Neural cell (in vitro differentiated cells): ENCODE results near the gene H6PD. TPM values are rescaled to one million over a fixed set of nuclear protein-coding genes. Genes with fewer than 3 reads are reported as not detected.

Experiments used
- H2AFZ ChIP-seq: fragments of 200-600, 300-800 bp; sonication (generic), shearing (Covaris generic); 2 replicates; pipeline ENCODE4 v1.6.0; 2014; ENCODE audit warnings: low read depth, mild to moderate bottlenecking, antibody characterized with exemption, low read length, moderate library complexity
- H3F3A ChIP-seq: fragments of 200-600 bp; shearing (Covaris generic); 2 replicates; pipeline ENCODE4 v1.6.1; 2016; ENCODE audit warnings: mild to moderate bottlenecking, moderate library complexity, mixed read lengths, antibody characterized with exemption, low read length; ENCODE audit not compliant: insufficient read depth, poor library complexity, severe bottlenecking
- H3K27ac ChIP-seq: fragments of 200-600, 300-800 bp; sonication (generic), shearing (Covaris generic); 2 replicates; pipeline ENCODE4 v1.5.1; 2014; ENCODE audit warnings: mild to moderate bottlenecking, low read length, moderate library complexity
- H3K27me3 ChIP-seq: fragments of 300-800, 200-600 bp; sonication (generic), shearing (Covaris generic); 2 replicates; pipeline ENCODE4 v1.6.0; 2014; ENCODE audit warnings: mild to moderate bottlenecking, low read depth, low read length, moderate library complexity; ENCODE audit not compliant: insufficient read depth
- H3K36me3 ChIP-seq: fragments of 300-800, 200-600 bp; sonication (generic), shearing (Covaris generic); 2 replicates; pipeline ENCODE4 v1.5.1; 2014; ENCODE audit warnings: mild to moderate bottlenecking, antibody characterized with exemption, low read length, moderate library complexity; ENCODE audit not compliant: insufficient read depth
- H3K4me2 ChIP-seq: fragments of 300-800, 200-600 bp; sonication (generic), shearing (Covaris generic); 2 replicates; pipeline ENCODE4 v1.6.0; 2014; ENCODE audit warnings: mild to moderate bottlenecking, low read length
- H3K4me3 ChIP-seq: fragments of 300-800, 200-600 bp; sonication (generic), shearing (Covaris generic); 2 replicates; pipeline ENCODE4 v1.5.1; 2014; ENCODE audit warnings: mild to moderate bottlenecking, low read length, moderate library complexity
- H3K79me2 ChIP-seq: fragments of 200-600 bp; shearing (Covaris generic); replicated peaks from 2 replicates; pipeline ENCODE4 v1.6.0; 2014; ENCODE audit warnings: mild to moderate bottlenecking, low read length, moderate library complexity; ENCODE audit not compliant: insufficient read depth
- H3K9ac ChIP-seq: fragments of 300-800, 200-600 bp; sonication (generic), shearing (Covaris generic); 2 replicates; pipeline ENCODE4 v1.6.1; 2016; ENCODE audit warnings: mild to moderate bottlenecking, low read length, mixed read lengths
- H3K9me2 ChIP-seq: fragments of 200-600 bp; shearing (Covaris generic); 2 replicates; pipeline ENCODE4 v1.6.1; 2016; ENCODE audit warnings: mild to moderate bottlenecking, low read length, mixed read lengths; ENCODE audit not compliant: insufficient read depth
- H3K9me3 ChIP-seq: fragments of 200-600, 300-800 bp; sonication (generic), shearing (Covaris generic); 2 replicates; pipeline ENCODE4 v1.6.1; 2016; ENCODE audit warnings: mild to moderate bottlenecking, mixed run types, low read length, moderate library complexity, mixed read lengths
- H4K20me1 ChIP-seq: fragments of 200-600 bp; shearing (Covaris generic); 2 replicates; pipeline ENCODE4 v1.6.1; 2016; ENCODE audit warnings: mild to moderate bottlenecking, mixed run types; ENCODE audit not compliant: insufficient read depth
- EP300 ChIP-seq: fragments of 450-650 bp; conservative IDR thresholded peaks from 2 replicates; pipeline ENCODE4 v1.6.1; 2014; ENCODE audit warnings: antibody characterized with exemption, mild to moderate bottlenecking, moderate library complexity; ENCODE audit not compliant: poor library complexity, severe bottlenecking
- EZH2 ChIP-seq: fragments of 200-600, 300-800 bp; shearing (Covaris generic), sonication (generic); IDR thresholded peaks from 2 replicates; pipeline ENCODE4 v1.6.1; 2014; ENCODE audit warnings: antibody characterized with exemption, low read length, borderline replicate concordance, mild to moderate bottlenecking; ENCODE audit not compliant: insufficient read depth, poor library complexity, severe bottlenecking
- MXI1 ChIP-seq: fragments of 450-650 bp; conservative IDR thresholded peaks from 2 replicates; pipeline ENCODE4 v1.6.1; 2014; ENCODE audit warnings: antibody characterized with exemption, mild to moderate bottlenecking; ENCODE audit not compliant: poor library complexity, severe bottlenecking
- POLR2AphosphoS5 ChIP-seq: IDR thresholded peaks from 2 replicates; pipeline ENCODE4 v1.6.1; 2012
- RAD21 ChIP-seq: fragments of 450-650 bp; conservative IDR thresholded peaks from 2 replicates; pipeline ENCODE4 v1.6.1; 2014; ENCODE audit warnings: antibody characterized with exemption, mild to moderate bottlenecking, moderate library complexity
- SMC3 ChIP-seq: fragments of 450-650 bp; conservative IDR thresholded peaks from 2 replicates; pipeline ENCODE4 v1.6.1; 2014; ENCODE audit warnings: antibody characterized with exemption, mild to moderate bottlenecking, moderate library complexity; ENCODE audit not compliant: poor library complexity
- TAF1 ChIP-seq: IDR thresholded peaks from 2 replicates; pipeline ENCODE4 v1.6.1; 2012; ENCODE audit warnings: low read depth
- polyA plus RNA-seq: library from polyadenylated mRNA; depleted of rRNA; stranded (reverse); fragments of >200 nt; gene quantifications from 2 replicates; pipeline ENCODE4 v1.2.3, GENCODE V29; 2014
- TF ChIP-seq, protein P1 (sequence below): IDR thresholded peaks from 2 replicates; pipeline ENCODE4 v1.6.1; 2012; ENCODE audit warnings: borderline replicate concordance
- TF ChIP-seq, protein P2 (sequence below): fragments of 450-650 bp; IDR thresholded peaks from 2 replicates; pipeline ENCODE4 v1.5.1; 2014; ENCODE audit warnings: antibody characterized with exemption, mild to moderate bottlenecking, moderate library complexity; ENCODE audit not compliant: poor library complexity, severe bottlenecking

Gene H6PD
- polyA plus RNA-seq, 1 donor from 2014 or later = 4.6 TPM

DNA sequence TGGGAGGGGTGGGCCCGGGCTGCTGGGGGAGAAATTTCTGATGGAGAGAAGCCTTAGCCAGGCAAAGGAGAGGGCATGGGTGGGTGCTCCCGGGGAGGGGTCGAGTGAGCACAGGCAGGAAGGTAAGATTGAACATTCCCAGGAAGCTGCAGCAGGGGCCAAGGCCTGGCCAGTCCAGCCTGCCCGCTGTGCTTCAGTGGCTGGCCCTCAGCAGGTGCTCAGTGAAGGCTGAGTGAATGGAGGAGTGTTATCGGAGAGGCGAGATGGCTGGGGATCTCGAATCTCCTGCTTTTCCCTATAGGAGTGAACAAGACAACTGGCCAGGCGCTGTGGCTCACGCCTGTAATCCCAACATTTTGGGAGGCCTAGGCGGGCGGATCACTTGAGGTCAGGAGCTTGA is 79.0 kb downstream of the H6PD start:
- H4K20me1 ChIP-seq = no peaks in the 10 kb centered on the region
- H3K27me3 ChIP-seq = no peaks in the 10 kb centered on the region
- no peaks in the 10 kb centered on the region for H3K79me2 ChIP-seq
- H3F3A ChIP-seq = no peaks in the 10 kb centered on the region
- no peaks in the 10 kb centered on the region for H3K9me3 ChIP-seq
- no peak overlapping the region for H3K4me3 ChIP-seq
- H3K36me3 ChIP-seq = no peaks in the 10 kb centered on the region
- H3K9me2 ChIP-seq = no peaks in the 10 kb centered on the region
- no peak overlapping the region for H3K4me2 ChIP-seq
- no peak overlapping the region for H3K9ac ChIP-seq
- no peak overlapping the region for H3K27ac ChIP-seq
- no peak overlapping the region for H2AFZ ChIP-seq
- TF ChIP-seq SMC3 (no peak), RAD21 (no peak), EP300 (no peak), MXI1 (no peak), POLR2AphosphoS5 (no peak), EZH2 (no peak), TAF1 (no peak)
- TF ChIP-seq, protein P1, sequence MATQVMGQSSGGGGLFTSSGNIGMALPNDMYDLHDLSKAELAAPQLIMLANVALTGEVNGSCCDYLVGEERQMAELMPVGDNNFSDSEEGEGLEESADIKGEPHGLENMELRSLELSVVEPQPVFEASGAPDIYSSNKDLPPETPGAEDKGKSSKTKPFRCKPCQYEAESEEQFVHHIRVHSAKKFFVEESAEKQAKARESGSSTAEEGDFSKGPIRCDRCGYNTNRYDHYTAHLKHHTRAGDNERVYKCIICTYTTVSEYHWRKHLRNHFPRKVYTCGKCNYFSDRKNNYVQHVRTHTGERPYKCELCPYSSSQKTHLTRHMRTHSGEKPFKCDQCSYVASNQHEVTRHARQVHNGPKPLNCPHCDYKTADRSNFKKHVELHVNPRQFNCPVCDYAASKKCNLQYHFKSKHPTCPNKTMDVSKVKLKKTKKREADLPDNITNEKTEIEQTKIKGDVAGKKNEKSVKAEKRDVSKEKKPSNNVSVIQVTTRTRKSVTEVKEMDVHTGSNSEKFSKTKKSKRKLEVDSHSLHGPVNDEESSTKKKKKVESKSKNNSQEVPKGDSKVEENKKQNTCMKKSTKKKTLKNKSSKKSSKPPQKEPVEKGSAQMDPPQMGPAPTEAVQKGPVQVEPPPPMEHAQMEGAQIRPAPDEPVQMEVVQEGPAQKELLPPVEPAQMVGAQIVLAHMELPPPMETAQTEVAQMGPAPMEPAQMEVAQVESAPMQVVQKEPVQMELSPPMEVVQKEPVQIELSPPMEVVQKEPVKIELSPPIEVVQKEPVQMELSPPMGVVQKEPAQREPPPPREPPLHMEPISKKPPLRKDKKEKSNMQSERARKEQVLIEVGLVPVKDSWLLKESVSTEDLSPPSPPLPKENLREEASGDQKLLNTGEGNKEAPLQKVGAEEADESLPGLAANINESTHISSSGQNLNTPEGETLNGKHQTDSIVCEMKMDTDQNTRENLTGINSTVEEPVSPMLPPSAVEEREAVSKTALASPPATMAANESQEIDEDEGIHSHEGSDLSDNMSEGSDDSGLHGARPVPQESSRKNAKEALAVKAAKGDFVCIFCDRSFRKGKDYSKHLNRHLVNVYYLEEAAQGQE = no peak
- TF ChIP-seq, protein P2, sequence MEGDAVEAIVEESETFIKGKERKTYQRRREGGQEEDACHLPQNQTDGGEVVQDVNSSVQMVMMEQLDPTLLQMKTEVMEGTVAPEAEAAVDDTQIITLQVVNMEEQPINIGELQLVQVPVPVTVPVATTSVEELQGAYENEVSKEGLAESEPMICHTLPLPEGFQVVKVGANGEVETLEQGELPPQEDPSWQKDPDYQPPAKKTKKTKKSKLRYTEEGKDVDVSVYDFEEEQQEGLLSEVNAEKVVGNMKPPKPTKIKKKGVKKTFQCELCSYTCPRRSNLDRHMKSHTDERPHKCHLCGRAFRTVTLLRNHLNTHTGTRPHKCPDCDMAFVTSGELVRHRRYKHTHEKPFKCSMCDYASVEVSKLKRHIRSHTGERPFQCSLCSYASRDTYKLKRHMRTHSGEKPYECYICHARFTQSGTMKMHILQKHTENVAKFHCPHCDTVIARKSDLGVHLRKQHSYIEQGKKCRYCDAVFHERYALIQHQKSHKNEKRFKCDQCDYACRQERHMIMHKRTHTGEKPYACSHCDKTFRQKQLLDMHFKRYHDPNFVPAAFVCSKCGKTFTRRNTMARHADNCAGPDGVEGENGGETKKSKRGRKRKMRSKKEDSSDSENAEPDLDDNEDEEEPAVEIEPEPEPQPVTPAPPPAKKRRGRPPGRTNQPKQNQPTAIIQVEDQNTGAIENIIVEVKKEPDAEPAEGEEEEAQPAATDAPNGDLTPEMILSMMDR = no peak

DNA sequence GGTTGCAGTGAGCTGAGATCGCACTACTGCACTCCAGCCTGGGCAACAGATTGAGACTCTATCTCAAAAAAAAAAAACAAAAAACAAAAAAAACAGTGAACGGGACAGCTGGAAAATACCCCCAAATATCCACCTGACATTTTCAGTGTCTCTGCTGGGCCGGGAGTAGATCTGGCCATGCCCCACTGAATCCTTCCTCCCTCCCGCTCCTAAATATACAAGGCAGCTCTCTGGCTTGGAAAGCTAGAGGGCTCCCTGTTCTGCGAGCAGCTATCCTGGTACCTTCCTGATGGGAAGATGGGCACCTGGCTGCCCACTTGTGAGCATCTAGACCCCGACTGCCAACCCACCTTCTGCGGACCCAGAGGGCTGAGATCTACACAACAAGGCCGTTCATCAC is 79.5 kb downstream of the H6PD start:
- Histone ChIP-seq H3K9me3 (no peaks in the 10 kb centered on the region), H3K79me2 (no peaks in the 10 kb centered on the region), H3K4me2 (no peak overlapping the region), H3F3A (no peaks in the 10 kb centered on the region), H3K4me3 (no peak overlapping the region), H3K27me3 (no peaks in the 10 kb centered on the region), H3K36me3 (no peaks in the 10 kb centered on the region), H4K20me1 (no peaks in the 10 kb centered on the region), H3K9me2 (no peaks in the 10 kb centered on the region), H2AFZ (no peak overlapping the region), H3K9ac (no peak overlapping the region), H3K27ac (no peak overlapping the region)
- TF ChIP-seq TAF1 (no peak), MXI1 (no peak), RAD21 (no peak), EP300 (no peak), POLR2AphosphoS5 (no peak), EZH2 (no peak), SMC3 (no peak)
- TF ChIP-seq, protein P2 = no peak
- TF ChIP-seq, protein P1 = no peak
